SK-N-SH (cell line): ENCODE results near the gene CABP4. TPM values are rescaled to one million over a fixed set of nuclear protein-coding genes. Genes with fewer than 3 reads are reported as not detected.

ENCODE experiments used
- CTCF ChIA-PET: fragments of 300-600, 350-600 bp; formaldehyde crosslinking; extraction: SDS; loops from one replicate; lab custom pipeline; 2021; lab: Yijun Ruan, JAX
- POLR2A ChIA-PET: fragments of 350-600 bp; sonication (Branson Sonifier 250); formaldehyde crosslinking; extraction: SDS; loops from one replicate; lab custom pipeline; 2020; ENCODE audit warnings: antibody characterized with exemption, inconsistent platforms; lab: Yijun Ruan, JAX
- DNase-seq: peaks from one replicate; pipeline ENCODE4 v3.0.0; 2012
- H2AFZ ChIP-seq: fragments of 200-600 bp; sonication (generic); 2 replicates; pipeline ENCODE4 v1.8.1; 2016; ENCODE audit warnings: antibody characterized with exemption, mild to moderate bottlenecking, low read depth
- H3F3A ChIP-seq: fragments of 200-600 bp; sonication (generic); replicated peaks from 2 replicates; pipeline ENCODE3; 2016; ENCODE audit warnings: antibody characterized with exemption, mild to moderate bottlenecking; ENCODE audit not compliant: insufficient read depth
- H3K27ac ChIP-seq, 2 experiments: fragments of 200-500 bp in 1 of 2; fragments of 200-600 bp in 1 of 2; sonication (Bioruptor generic) in 1 of 2; sonication (generic), shearing (Covaris generic) in 1 of 2; 2 replicates each; pipeline versions ENCODE4 v1.5.1 to v1.6.1; 2014 to 2016; ENCODE audit warnings: low read depth in 2 of 2, inconsistent platforms in 1 of 2, low read length in 1 of 2, mild to moderate bottlenecking in 1 of 2, mixed read lengths in 1 of 2
- H3K27me3 ChIP-seq: fragments of 200-600 bp; sonication (generic), shearing (Covaris generic); 2 replicates; pipeline ENCODE4 v1.6.1; 2016; ENCODE audit warnings: mixed run types; ENCODE audit not compliant: insufficient read depth
- H3K36me3 ChIP-seq, 2 experiments: fragments of 200-500 bp in 1 of 2; fragments of 200-600 bp in 1 of 2; sonication (Bioruptor generic) in 1 of 2; sonication (generic) in 1 of 2; replicated peaks in 1 of 2; 2 replicates each; pipeline versions ENCODE3 to v1.5.1; 2014 to 2016; ENCODE audit warnings: low read length in 1 of 2, mild to moderate bottlenecking in 1 of 2; ENCODE audit not compliant: insufficient read depth in 2 of 2, control insufficient read depth in 1 of 2
- H3K4me1 ChIP-seq, 2 experiments: fragments of 200-500 bp in 1 of 2; fragments of 200-600 bp in 1 of 2; sonication (Bioruptor generic) in 1 of 2; sonication (generic), shearing (Covaris generic) in 1 of 2; 2 replicates each; pipeline versions ENCODE4 v1.5.1 to v1.6.1; 2014 to 2016; ENCODE audit warnings: low read depth in 1 of 2, low read length in 1 of 2, mixed run types in 1 of 2; ENCODE audit not compliant: insufficient read depth in 2 of 2, control insufficient read depth in 1 of 2
- H3K4me2 ChIP-seq: fragments of 200-600 bp; sonication (generic), shearing (Covaris generic); 2 replicates; pipeline ENCODE4 v1.6.1; 2017; ENCODE audit warnings: mixed run types
- H3K4me3 ChIP-seq, 2 experiments: fragments of 200-500 bp in 1 of 2; fragments of 200-600 bp in 1 of 2; sonication (Bioruptor generic) in 1 of 2; sonication (generic), shearing (Covaris generic) in 1 of 2; 2 replicates each; pipeline versions ENCODE4 v1.5.1 to v1.8.1; 2014 to 2016; ENCODE audit warnings: low read depth in 2 of 2, inconsistent platforms in 1 of 2, low read length in 1 of 2, mild to moderate bottlenecking in 1 of 2, mixed read lengths in 1 of 2, moderate library complexity in 1 of 2
- H3K79me2 ChIP-seq: fragments of 200-600 bp; sonication (generic); 2 replicates; pipeline ENCODE4 v1.8.1; 2017; ENCODE audit warnings: mild to moderate bottlenecking; ENCODE audit not compliant: insufficient read depth
- H3K9ac ChIP-seq: fragments of 200-600 bp; sonication (generic); 2 replicates; pipeline ENCODE4 v1.6.1; 2017; ENCODE audit warnings: mixed run types
- H3K9me2 ChIP-seq: fragments of 200-600 bp; sonication (generic); 2 replicates; pipeline ENCODE4 v1.6.1; 2017; ENCODE audit warnings: mixed run types
- H3K9me3 ChIP-seq: fragments of 200-600 bp; sonication (generic); 2 replicates; pipeline ENCODE4 v1.6.1; 2017; ENCODE audit warnings: mixed run types, mild to moderate bottlenecking, moderate library complexity
- H4K20me1 ChIP-seq: fragments of 200-600 bp; sonication (generic); 2 replicates; pipeline ENCODE4 v1.6.1; 2017; ENCODE audit warnings: mild to moderate bottlenecking, mixed run types; ENCODE audit not compliant: insufficient read depth
- EP300 ChIP-seq, 2 experiments: IDR thresholded peaks; 2 replicates each; pipeline versions ENCODE4 v1.4.0 to v1.6.1; 2012; ENCODE audit warnings: borderline replicate concordance in 1 of 2, low read depth in 1 of 2, low read length in 1 of 2
- EZH2phosphoT487 ChIP-seq: fragments of 200-600 bp; sonication (generic); IDR thresholded peaks from 2 replicates; pipeline ENCODE4 v1.6.1; 2017; ENCODE audit warnings: low read depth, mixed run types, mild to moderate bottlenecking, antibody characterized with exemption, moderate library complexity, borderline replicate concordance
- FOSL2 ChIP-seq: IDR thresholded peaks from 2 replicates; pipeline ENCODE4 v1.4.0; 2012; ENCODE audit warnings: low read depth, mild to moderate bottlenecking, moderate library complexity, borderline replicate concordance
- FOXJ3 ChIP-seq: sonication (generic); formaldehyde crosslinking; IDR thresholded peaks from 2 replicates; pipeline ENCODE4 v1.5.1; 2020; ENCODE audit warnings: mild to moderate bottlenecking, missing genetic modification reagents
- FOXM1 ChIP-seq: IDR thresholded peaks from 2 replicates; pipeline ENCODE4 v1.4.0; 2012; ENCODE audit warnings: low read depth, mild to moderate bottlenecking
- GABPA ChIP-seq: IDR thresholded peaks from 2 replicates; pipeline ENCODE4 v1.4.0; 2012; ENCODE audit warnings: low read depth, mild to moderate bottlenecking
- GATA2 ChIP-seq: sonication (generic); formaldehyde crosslinking; IDR thresholded peaks from 2 replicates; pipeline ENCODE4 v1.5.0; 2020; ENCODE audit warnings: mild to moderate bottlenecking, missing genetic modification reagents
- MEF2A ChIP-seq: IDR thresholded peaks from 2 replicates; pipeline ENCODE4 v1.4.0; 2012; ENCODE audit warnings: low read depth, borderline replicate concordance
- MXI1 ChIP-seq: IDR thresholded peaks from 2 replicates; pipeline ENCODE4 v1.6.1; 2012; ENCODE audit warnings: mild to moderate bottlenecking, low read depth, low read length, improper control_type of control experiment
- POLR2AphosphoS5 ChIP-seq: IDR thresholded peaks from 2 replicates; pipeline ENCODE4 v1.6.1; 2012; ENCODE audit warnings: low read depth, low read length
- RCOR1 ChIP-seq: fragments of 150-350 bp; IDR thresholded peaks from 2 replicates; pipeline ENCODE4 v1.6.1; 2017; ENCODE audit warnings: antibody characterized with exemption, low read length
- REST ChIP-seq: IDR thresholded peaks from 2 replicates; pipeline ENCODE4 v1.6.1; 2012; ENCODE audit warnings: mild to moderate bottlenecking, low read depth, low read length, moderate library complexity
- RFX5 ChIP-seq: IDR thresholded peaks from 2 replicates; pipeline ENCODE4 v1.6.1; 2012; ENCODE audit warnings: mild to moderate bottlenecking, improper control_type of control experiment, low read length
- SMC3 ChIP-seq: IDR thresholded peaks from 2 replicates; pipeline ENCODE4 v1.6.1; 2012; ENCODE audit warnings: low read depth, low read length, improper control_type of control experiment
- TAF1 ChIP-seq: IDR thresholded peaks from 2 replicates; pipeline ENCODE4 v1.6.1; 2012; ENCODE audit warnings: low read depth, mild to moderate bottlenecking, low read length, moderate library complexity, borderline replicate concordance
- TCF12 ChIP-seq: IDR thresholded peaks from 2 replicates; pipeline ENCODE4 v1.4.0; 2012
- TEAD4 ChIP-seq: IDR thresholded peaks from 2 replicates; pipeline ENCODE4 v1.4.0; 2012; ENCODE audit warnings: mild to moderate bottlenecking, borderline replicate concordance; ENCODE audit not compliant: insufficient read depth
- USF1 ChIP-seq: IDR thresholded peaks from 2 replicates; pipeline ENCODE4 v1.4.0; 2012; ENCODE audit warnings: low read depth, borderline replicate concordance
- WGBS: methylation state at CpG from one replicate; pipeline ENCODE4 v1.1.6; 2017; ENCODE audit warnings: low lambda C conversion rate; 5-methylcytosine and 5-hydroxymethylcytosine counted together
- polyA plus RNA-seq, 3 experiments: library from polyadenylated mRNA; depleted of rRNA; stranded (reverse); fragments of >200 nt; gene quantifications; 2 replicates each; pipeline ENCODE4 v1.2.3, GENCODE V29; 2012
- TF ChIP-seq, protein P1 (sequence below): IDR thresholded peaks from 2 replicates; pipeline ENCODE4 v1.4.0; 2012; ENCODE audit warnings: low read depth, borderline replicate concordance

Gene CABP4
- polyA plus RNA-seq, 1 of the 3 experiments (the other 2 are of a cell fraction) = not detected

- H3K4me3 ChIP-seq = peak within 1 kb of the TSS in 1 of 2 experiments; percentile 12; a peak in 1 of 4 replicates
- DNase-seq = no peak
- ChIA-PET POLR2A (no interaction called here), CTCF (interaction anchor here (3.1 kb wide), 1 partner anchor 33 kb away, joined by 11 read pairs; no protein-coding TSS in a partner anchor)
- H3K36me3 ChIP-seq = no peaks in the 10 kb centered on the region
- H3K4me1 ChIP-seq = peaks cover 8 to 9% of the 10 kb centered on the region in 2 experiments; a peak in 2 of 4 replicates
- H2AFZ ChIP-seq = no peak within 1 kb of the TSS
- no peak within 1 kb of the TSS for H3K4me2 ChIP-seq
- no peak within 1 kb of the TSS for H3K9ac ChIP-seq
- H4K20me1 ChIP-seq = no peaks in the 10 kb centered on the region
- H3F3A ChIP-seq = no peaks in the 10 kb centered on the region
- H3K9me2 ChIP-seq = no peaks in the 10 kb centered on the region
- H3K9me3 ChIP-seq = no peaks in the 10 kb centered on the region
- H3K27me3 ChIP-seq = no peaks in the 10 kb centered on the region
- no peak within 1 kb of the TSS for H3K27ac ChIP-seq
- H3K79me2 ChIP-seq = no peaks in the 10 kb centered on the region
- no peak for TF ChIP-seq FOXM1
- no peak for TF ChIP-seq POLR2AphosphoS5
- TF ChIP-seq MEF2A = no peak
- no peak for TF ChIP-seq TEAD4
- no peak for TF ChIP-seq USF1
- TF ChIP-seq SMC3 = no peak
- TF ChIP-seq GABPA = no peak
- TF ChIP-seq TAF1 = no peak
- TF ChIP-seq TCF12 = no peak
- no peak for TF ChIP-seq RFX5
- no peak for TF ChIP-seq FOSL2
- no peak for TF ChIP-seq RCOR1
- TF ChIP-seq EP300 (IDR thresholded peaks at IDR 0.05; ENCODE audit: borderline replicate concordance in 1 of 2, low read depth in 1 of 2, low read length in 1 of 2) = no peak
- TF ChIP-seq EZH2phosphoT487 = no peak
- WGBS = 13% methylated on average over 19 of the region's 67 CpGs
Measured at GRCh38 chr11:67415501-67416304, 39.5 kb upstream of the CABP4 start, which contains the start of gene CARNS1. CARNS1 (plus strand) TSS chr11:67415678; CDS start chr11:67416200, 522 bp downstream.

GRCh38 chr11:67416416-67417335, 38.5 kb upstream of the CABP4 start:
- CTCF ChIA-PET = interaction anchor here (1.7 kb wide), 1 partner anchor 15 kb away, joined by 4 read pairs; the partner anchor contains the start of gene PPP1CA
- 80% methylated on average over 18 of the region's 21 CpGs for WGBS
- H2AFZ ChIP-seq = no peak overlapping the region
- H3K27me3 ChIP-seq = no peaks in the 10 kb centered on the region
- H4K20me1 ChIP-seq = no peaks in the 10 kb centered on the region
- H3K27ac ChIP-seq = no peak overlapping the region
- DNase-seq = no peak
- H3K4me1 ChIP-seq = peaks cover 8 to 9% of the 10 kb centered on the region in 2 experiments; a peak in 2 of 4 replicates
- no peak overlapping the region for H3K4me2 ChIP-seq
- H3F3A ChIP-seq = no peaks in the 10 kb centered on the region
- no peak overlapping the region for H3K9ac ChIP-seq
- H3K9me2 ChIP-seq = no peaks in the 10 kb centered on the region
- no peaks in the 10 kb centered on the region for H3K9me3 ChIP-seq
- no peak overlapping the region for H3K4me3 ChIP-seq
- POLR2A ChIA-PET = no interaction called here
- no peaks in the 10 kb centered on the region for H3K36me3 ChIP-seq
- H3K79me2 ChIP-seq = no peaks in the 10 kb centered on the region
- TF ChIP-seq REST = no peak
- TF ChIP-seq, protein P1, sequence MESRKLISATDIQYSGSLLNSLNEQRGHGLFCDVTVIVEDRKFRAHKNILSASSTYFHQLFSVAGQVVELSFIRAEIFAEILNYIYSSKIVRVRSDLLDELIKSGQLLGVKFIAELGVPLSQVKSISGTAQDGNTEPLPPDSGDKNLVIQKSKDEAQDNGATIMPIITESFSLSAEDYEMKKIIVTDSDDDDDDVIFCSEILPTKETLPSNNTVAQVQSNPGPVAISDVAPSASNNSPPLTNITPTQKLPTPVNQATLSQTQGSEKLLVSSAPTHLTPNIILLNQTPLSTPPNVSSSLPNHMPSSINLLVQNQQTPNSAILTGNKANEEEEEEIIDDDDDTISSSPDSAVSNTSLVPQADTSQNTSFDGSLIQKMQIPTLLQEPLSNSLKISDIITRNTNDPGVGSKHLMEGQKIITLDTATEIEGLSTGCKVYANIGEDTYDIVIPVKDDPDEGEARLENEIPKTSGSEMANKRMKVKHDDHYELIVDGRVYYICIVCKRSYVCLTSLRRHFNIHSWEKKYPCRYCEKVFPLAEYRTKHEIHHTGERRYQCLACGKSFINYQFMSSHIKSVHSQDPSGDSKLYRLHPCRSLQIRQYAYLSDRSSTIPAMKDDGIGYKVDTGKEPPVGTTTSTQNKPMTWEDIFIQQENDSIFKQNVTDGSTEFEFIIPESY = no peak
- no peak for TF ChIP-seq FOXJ3
- TF ChIP-seq GATA2 (CRISPR knock-in tag) = no peak
- TF ChIP-seq MXI1 = no peak
